Neuronal stem cell (in vitro differentiated cells): Measurements from ENCODE around the gene LGALS3BP.

Source experiments
- DNase-seq: peaks from one replicate; pipeline ENCODE4 v3.0.0-alpha.2; 2013; ENCODE audit warnings: low spot score
- H2AFZ ChIP-seq: one replicate; pipeline ENCODE4 v1.6.1; 2013; ENCODE audit warnings: mild to moderate bottlenecking, low read length, inconsistent platforms
- H2AK5ac ChIP-seq: 2 replicates; pipeline ENCODE4 v1.6.1; 2013; ENCODE audit warnings: low read depth, mild to moderate bottlenecking, inconsistent platforms, low read length, moderate library complexity, mixed read lengths
- H2BK120ac ChIP-seq: 2 replicates; pipeline ENCODE4 v1.6.1; 2013; ENCODE audit warnings: low read depth, mild to moderate bottlenecking, inconsistent platforms, low read length, moderate library complexity, mixed read lengths
- H2BK12ac ChIP-seq: one replicate; pipeline ENCODE4 v1.6.1; 2013; ENCODE audit warnings: low read length, inconsistent platforms
- H2BK15ac ChIP-seq: 2 replicates; pipeline ENCODE4 v1.6.1; 2013; ENCODE audit warnings: mild to moderate bottlenecking, low read length, inconsistent platforms, mixed read lengths
- H2BK5ac ChIP-seq: one replicate; pipeline ENCODE4 v1.6.1; 2013; ENCODE audit warnings: inconsistent platforms, mild to moderate bottlenecking, low read length, moderate library complexity
- H3K14ac ChIP-seq: one replicate; pipeline ENCODE4 v1.6.1; 2013; ENCODE audit warnings: low read length, inconsistent platforms
- H3K18ac ChIP-seq: 2 replicates; pipeline ENCODE4 v1.6.1; 2013; ENCODE audit warnings: low read length, inconsistent platforms
- H3K23ac ChIP-seq: 2 replicates; pipeline ENCODE4 v1.6.1; 2013; ENCODE audit warnings: low read depth, mild to moderate bottlenecking, mixed read lengths, low read length, inconsistent platforms; ENCODE audit not compliant: poor library complexity
- H3K27ac ChIP-seq: replicated peaks from 3 replicates; pipeline ENCODE4 v1.5.1; 2013; ENCODE audit warnings: low read length, inconsistent platforms
- H3K27me3 ChIP-seq, 3 experiments: 2 replicates each; pipeline ENCODE4 v1.6.1; 2013; ENCODE audit warnings: low read length in 3 of 3, mild to moderate bottlenecking in 2 of 3, inconsistent platforms in 1 of 3, low read depth in 1 of 3, mixed read lengths in 1 of 3, moderate library complexity in 1 of 3; ENCODE audit not compliant: control insufficient read depth in 3 of 3, insufficient read depth in 3 of 3
- H3K36me3 ChIP-seq, 2 donors: replicated peaks in 1 of 2; 2 replicates each; pipeline ENCODE4 v1.6.1; 2013; ENCODE audit warnings: low read length in 2 of 2; ENCODE audit not compliant: control insufficient read depth in 2 of 2, insufficient read depth in 2 of 2
- H3K4ac ChIP-seq: 2 replicates; pipeline ENCODE4 v1.6.1; 2013; ENCODE audit warnings: inconsistent platforms, mild to moderate bottlenecking, low read length, moderate library complexity
- H3K4me1 ChIP-seq, 2 donors: 1 replicate in 1 of 2; 2 replicates in 1 of 2; pipeline ENCODE4 v1.6.1; 2013; ENCODE audit warnings: low read length in 2 of 2, low read depth in 1 of 2; ENCODE audit not compliant: control insufficient read depth in 2 of 2, insufficient read depth in 1 of 2
- H3K4me2 ChIP-seq: one replicate; pipeline ENCODE4 v1.6.1; 2013; ENCODE audit warnings: mild to moderate bottlenecking, low read length, inconsistent platforms; ENCODE audit not compliant: insufficient read depth, poor library complexity, severe bottlenecking
- H3K4me3 ChIP-seq, 2 donors: 2 replicates each; pipeline ENCODE4 v1.5.1; 2013; ENCODE audit warnings: low read length in 2 of 2, mild to moderate bottlenecking in 2 of 2, inconsistent platforms in 1 of 2, moderate library complexity in 1 of 2
- H3K79me1 ChIP-seq: one replicate; pipeline ENCODE4 v1.6.1; 2013; ENCODE audit warnings: low read depth, mild to moderate bottlenecking, inconsistent platforms, low read length, moderate library complexity
- H3K9ac ChIP-seq: one replicate; pipeline ENCODE4 v1.6.1; 2013; ENCODE audit warnings: mild to moderate bottlenecking, low read depth, low read length, inconsistent platforms; ENCODE audit not compliant: poor library complexity
- H3K9me3 ChIP-seq, 2 donors: replicated peaks in 1 of 2; 2 replicates each; pipeline versions ENCODE3 to v1.6.1; 2013; ENCODE audit warnings: low read length in 2 of 2, mild to moderate bottlenecking in 2 of 2, inconsistent platforms in 1 of 2, low read depth in 1 of 2, mixed read lengths in 1 of 2, moderate library complexity in 1 of 2; ENCODE audit not compliant: control insufficient read depth in 2 of 2, insufficient read depth in 1 of 2
- H4K8ac ChIP-seq: one replicate; pipeline ENCODE4 v1.6.1; 2013; ENCODE audit warnings: low read depth, mild to moderate bottlenecking, inconsistent platforms, low read length, moderate library complexity
- H4K91ac ChIP-seq: one replicate; pipeline ENCODE4 v1.6.1; 2013; ENCODE audit warnings: low read length, low read depth, mild to moderate bottlenecking, inconsistent platforms; ENCODE audit not compliant: poor library complexity
- WGBS, 2 donors: extraction: QIAGEN DNeasy Blood & Tissue Kit; methylation state at CpG; one replicate each; pipeline ENCODE4 v1.1.7; 2013; ENCODE audit warnings: missing lambda C conversion rate in 2 of 2, mixed read lengths in 1 of 2; ENCODE audit not compliant: insufficient read length in 2 of 2, insufficient replicate concordance in 1 of 2; ENCODE audit errors: extremely low coverage in 2 of 2; 5-methylcytosine and 5-hydroxymethylcytosine counted together

The LGALS3BP gene

DNA sequence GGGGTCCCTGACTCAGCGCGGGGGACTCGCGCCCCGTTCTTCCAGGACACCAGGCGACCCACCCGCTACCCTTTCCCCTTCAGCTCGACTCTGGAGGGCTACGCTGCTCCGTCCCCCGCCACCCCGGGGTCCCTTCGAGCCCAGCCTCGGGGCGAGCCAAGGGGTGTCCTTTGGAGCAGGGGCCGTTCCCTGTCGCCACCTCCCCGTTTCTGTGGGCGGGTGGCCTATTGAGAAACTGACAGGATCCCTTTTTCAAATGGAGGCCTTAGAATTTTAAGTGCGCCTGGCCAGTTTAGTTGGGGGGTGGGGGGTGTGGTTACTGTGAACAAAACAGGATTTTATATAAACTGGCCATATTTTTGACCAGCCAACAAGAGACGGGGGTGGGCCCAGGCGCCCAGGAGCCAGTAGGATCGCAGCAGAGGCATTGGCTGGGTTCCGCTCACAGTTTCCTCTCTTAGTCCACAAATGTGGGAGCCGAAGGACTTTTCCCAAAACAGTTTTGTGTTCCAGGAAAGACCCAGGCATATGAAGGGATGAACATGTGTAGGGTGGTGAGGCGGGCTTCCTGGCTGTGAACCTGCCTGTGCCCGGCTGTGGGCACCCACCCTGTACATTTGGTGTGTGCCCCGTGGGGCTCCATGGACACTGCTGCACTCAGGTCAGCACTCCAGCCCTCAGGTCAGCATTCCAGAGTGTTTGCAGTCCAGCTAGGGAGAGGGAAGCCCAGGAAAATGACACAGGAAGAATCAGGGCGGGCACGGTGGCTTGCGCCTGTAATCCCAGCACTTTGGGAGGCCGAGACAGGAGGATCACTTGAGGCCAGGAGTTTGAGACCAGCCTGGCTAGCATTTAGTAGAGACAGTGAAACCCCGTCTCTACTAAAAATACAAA is 53.8 kb downstream of the LGALS3BP start:
- peak overlapping the region; percentile 71 for H3K4me2 ChIP-seq
- no peaks in the 10 kb centered on the region for H3K27me3 ChIP-seq
- no CpG with 5 or more reads among the region's 33 CpGs for WGBS, 2 donors
- H3K4me1 ChIP-seq: peaks cover 24 to 30% of the 10 kb centered on the region in 2 donors
- no peaks in the 10 kb centered on the region for H3K9me3 ChIP-seq
- peak overlapping the region; percentile 80 for H3K4ac ChIP-seq
- H3K27ac ChIP-seq: peak overlapping the region; percentile 52
- peak overlapping the region; percentile 88 for H4K91ac ChIP-seq
- peaks cover 2 to 6% of the 10 kb centered on the region in 2 donors for H3K36me3 ChIP-seq
- peak overlapping the region; percentile 96 for H2BK5ac ChIP-seq
- peak overlapping the region; percentile 92 for H2AK5ac ChIP-seq
- peak overlapping the region; percentile 99 for H2AFZ ChIP-seq
- H4K8ac ChIP-seq: no peak overlapping the region
- no peak for DNase-seq
- H3K14ac ChIP-seq: no peak overlapping the region
- H3K79me1 ChIP-seq: peaks cover 4% of the 10 kb centered on the region
- peak overlapping the region; percentile 87 for H2BK15ac ChIP-seq
- no peak overlapping the region for H3K23ac ChIP-seq
- H3K4me3 ChIP-seq: peak overlapping the region; percentile 60 to 77
- H3K9ac ChIP-seq: peak overlapping the region; percentile 90
- no peak overlapping the region for H2BK12ac ChIP-seq
- H3K18ac ChIP-seq: peak overlapping the region; percentile 99
- H2BK120ac ChIP-seq: no peak overlapping the region

DNA sequence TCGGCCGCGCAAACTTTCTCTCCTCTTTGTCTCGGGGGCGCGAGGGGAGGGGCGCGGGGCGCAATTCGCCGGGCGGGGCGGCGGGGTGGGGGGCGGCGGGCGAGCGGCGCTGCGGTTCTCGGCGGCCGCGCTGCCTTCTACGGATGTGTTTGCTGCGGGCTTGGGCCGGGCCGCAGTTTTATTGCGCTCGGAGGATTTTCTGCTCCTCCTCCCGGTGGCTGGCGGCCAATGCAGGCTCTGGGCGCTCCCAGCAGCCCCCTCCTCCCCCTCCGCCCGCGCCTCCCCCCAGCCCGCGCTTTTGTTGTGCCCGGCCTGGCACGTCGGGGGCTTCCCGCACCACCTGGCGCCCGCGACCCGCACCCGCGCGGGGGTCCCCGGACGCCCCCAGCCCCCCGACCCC is 54.5 kb downstream of the LGALS3BP start, which contains the start of gene TIMP2:
TIMP2 (minus strand) TSS at position 154 of the 400 bp plus-strand sequence. CDS start 299 bp downstream, outside the sequence.
- Histone ChIP-seq H2BK5ac (peak within 1 kb of the TSS; percentile 96), H3K23ac (peak within 1 kb of the TSS; percentile 22), H3K36me3 (peaks cover 2 to 6% of the 10 kb centered on the region in 2 donors), H3K14ac (peak within 1 kb of the TSS; percentile 14), H3K4me2 (peak within 1 kb of the TSS; percentile 91), H3K27me3 (no peaks in the 10 kb centered on the region), H2BK12ac (no peak within 1 kb of the TSS), H4K8ac (no peak within 1 kb of the TSS), H3K27ac (peak within 1 kb of the TSS; percentile 52), H3K9ac (peak within 1 kb of the TSS; percentile 90), H3K4ac (peak within 1 kb of the TSS; percentile 80), H2AFZ (peak within 1 kb of the TSS; percentile 99), H2BK120ac (peak within 1 kb of the TSS; percentile 85), H3K18ac (peak within 1 kb of the TSS; percentile 99), H2BK15ac (peak within 1 kb of the TSS; percentile 87), H3K4me3 (peak within 1 kb of the TSS; percentile 60 to 82), H3K79me1 (peaks cover 5% of the 10 kb centered on the region), H3K4me1 (peaks cover 26 to 34% of the 10 kb centered on the region in 2 donors), H4K91ac (peak within 1 kb of the TSS; percentile 88), H2AK5ac (peak within 1 kb of the TSS; percentile 95), H3K9me3 (no peaks in the 10 kb centered on the region)
- no CpG with 5 or more reads among the region's 52 CpGs for WGBS, 2 donors
- peak; percentile 81 for DNase-seq

DNA sequence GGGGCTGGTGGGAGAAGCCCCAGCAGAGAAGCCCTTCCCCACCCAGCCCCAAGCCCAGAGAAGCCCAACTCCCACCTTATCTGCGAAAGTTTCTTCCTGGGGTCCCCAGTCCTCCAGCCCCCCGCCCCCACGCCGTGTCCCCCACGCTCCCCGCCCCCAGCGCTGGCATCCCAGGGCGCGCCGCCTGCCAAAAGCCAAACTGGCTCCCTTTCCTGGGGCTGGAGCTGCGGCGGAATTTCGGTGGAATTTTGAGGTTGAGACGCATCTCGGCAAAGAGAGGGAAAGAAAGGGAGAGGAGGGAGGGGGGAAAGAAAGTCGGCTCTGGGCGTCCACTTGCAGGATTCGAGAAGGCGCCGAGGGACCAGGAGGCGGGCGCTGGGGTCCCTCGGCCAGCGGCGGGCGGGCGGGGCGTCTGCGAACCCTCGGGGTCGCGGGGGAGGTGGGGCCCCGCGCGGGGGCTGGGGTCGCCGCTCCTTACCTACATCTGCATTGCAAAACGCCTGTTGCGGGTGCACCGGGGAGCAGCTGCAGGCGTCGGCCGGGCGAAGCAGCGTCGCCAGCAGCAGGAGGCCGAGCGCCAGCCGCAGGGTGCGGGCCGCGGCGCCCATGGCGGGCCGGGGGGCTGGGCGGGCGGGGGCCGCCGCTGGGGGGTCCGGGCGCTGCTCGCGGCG is 55.1 kb downstream of the LGALS3BP start:
- WGBS, 2 donors: no CpG with 5 or more reads among the region's 64 CpGs
- Histone ChIP-seq H3K36me3 (peaks cover 2 to 6% of the 10 kb centered on the region in 2 donors), H3K9me3 (peaks cover 0 to 2% of the 10 kb centered on the region in 2 donors), H2BK5ac (peak overlapping the region; percentile 84), H3K79me1 (peaks cover 11% of the 10 kb centered on the region), H4K8ac (no peak overlapping the region), H2BK12ac (no peak overlapping the region), H3K9ac (peak overlapping the region; percentile 78), H2AFZ (peak overlapping the region; percentile 78), H3K14ac (no peak overlapping the region), H3K4me2 (peak overlapping the region; percentile 91), H3K4me3 (peak overlapping the region; percentile 60 to 82), H2BK120ac (peak overlapping the region; percentile 85), H3K4ac (no peak overlapping the region), H3K27ac (no peak overlapping the region), H2AK5ac (peak overlapping the region; percentile 95), H3K23ac (peak overlapping the region; percentile 22), H2BK15ac (peak overlapping the region; percentile 3), H3K27me3 (no peaks in the 10 kb centered on the region), H3K18ac (peak overlapping the region; percentile 93), H3K4me1 (peaks cover 30 to 34% of the 10 kb centered on the region in 2 donors), H4K91ac (no peak overlapping the region)
- DNase-seq: no peak
